ENCODE data around the gene PRDM15. TPM values are rescaled to one million over a fixed set of nuclear protein-coding genes. Genes with fewer than 3 reads are reported as not detected.

The PRDM15 gene
- total RNA-seq, 1 experiment from 2014 or later: 11.2 TPM

GRCh38 chr21:41772351-41773080 lies 106.6 kb downstream of the PRDM15 start:
- no peak for ATAC-seq
- Histone ChIP-seq H3K36me3 (ENCODE audit: control insufficient read depth, insufficient read depth, low read length) (no peaks in the 10 kb centered on the region), H3K27me3 (ENCODE audit: control insufficient read depth, insufficient read depth, low read length) (no peaks in the 10 kb centered on the region), H3K27ac (ENCODE audit: low read length) (peak overlapping the region; percentile 61), H3K9me3 (ENCODE audit: control insufficient read depth, insufficient read depth, low read depth, low read length) (no peaks in the 10 kb centered on the region), H3K4me1 (ENCODE audit: control insufficient read depth, insufficient read depth, low read length) (peaks cover 49% of the 10 kb centered on the region), H3K4me3 (ENCODE audit: low read depth in 2 of 2, low read length in 2 of 2) (no peak overlapping the region)
- POLR2A ChIA-PET: no interaction called here
- CTCF ChIA-PET: interaction anchor here (0.7 to 1.7 kb wide), 2 partner anchors 17 to 160 kb away, joined by 3 to 8 read pairs; no protein-coding TSS in a partner anchor
- intact Hi-C loops (cut with micrococcal nuclease; ENCODE audit: unreplicated experiment) (no loop called here), in situ Hi-C loops (cut with HindIII; ENCODE audit: low pct_unique_long_range_greater_than_20kb, low sequenced_read_pairs) (loop anchor here (25.0 kb wide), 1 partner anchor 160 kb away; no protein-coding TSS in a partner anchor)
- TF ChIP-seq REST (IDR thresholded peaks at IDR 0.05; ENCODE audit: insufficient read depth in 1 of 2, low read depth in 2 of 2, low read length in 1 of 2) (no peak), SIN3A (IDR thresholded peaks at IDR 0.05; ENCODE audit: borderline replicate concordance, insufficient read depth, low read depth, low read length) (no peak), POLR2AphosphoS5 (IDR thresholded peaks at IDR 0.05; ENCODE audit: low read depth, low read length) (no peak), TCF7L2 (IDR thresholded peaks at IDR 0.05; ENCODE audit: low read depth, low read length) (no peak), CTCF (IDR thresholded peaks at IDR 0.05) (no peak)
- BruUV-seq (replicated peaks): no TSS peak
- no peak for DNase-seq (ENCODE audit: low read depth, low spot score)

- peaks cover 42% of the 10 kb centered on the region for H3K4me1 ChIP-seq (ENCODE audit: control insufficient read depth, insufficient read depth, low read length)
- TF ChIP-seq POLR2AphosphoS5 (IDR thresholded peaks at IDR 0.05; ENCODE audit: low read depth, low read length) (no peak), CTCF (IDR thresholded peaks at IDR 0.05) (no peak), TCF7L2 (IDR thresholded peaks at IDR 0.05; ENCODE audit: low read depth, low read length) (no peak), SIN3A (IDR thresholded peaks at IDR 0.05; ENCODE audit: borderline replicate concordance, insufficient read depth, low read depth, low read length) (no peak), REST (IDR thresholded peaks at IDR 0.05; ENCODE audit: insufficient read depth in 1 of 2, low read depth in 2 of 2, low read length in 1 of 2) (no peak)
- DNase-seq (ENCODE audit: low read depth, low spot score): no peak
- no peaks in the 10 kb centered on the region; the same call in 1 of the 2 replicates for H3K36me3 ChIP-seq (ENCODE audit: control insufficient read depth, insufficient read depth, low read length)
- CTCF ChIA-PET: interaction anchor here (1.7 kb wide), 1 partner anchor 159 kb away, joined by 8 read pairs; no protein-coding TSS in a partner anchor
- no peak for ATAC-seq
- no peak overlapping the region for H3K4me3 ChIP-seq (ENCODE audit: low read depth in 2 of 2, low read length in 2 of 2)
- H3K27me3 ChIP-seq (ENCODE audit: control insufficient read depth, insufficient read depth, low read length): no peaks in the 10 kb centered on the region
- POLR2A ChIA-PET: no interaction called here
- BruUV-seq (replicated peaks): no TSS peak
- in situ Hi-C loops (cut with HindIII; ENCODE audit: low pct_unique_long_range_greater_than_20kb, low sequenced_read_pairs): loop anchor here (25.0 kb wide), 1 partner anchor 159 kb away; no protein-coding TSS in a partner anchor
- H3K9me3 ChIP-seq (ENCODE audit: control insufficient read depth, insufficient read depth, low read depth, low read length): no peaks in the 10 kb centered on the region
- peak overlapping the region; percentile 61 for H3K27ac ChIP-seq (ENCODE audit: low read length)
- intact Hi-C loops (cut with micrococcal nuclease; ENCODE audit: unreplicated experiment): no loop called here
Measured at GRCh38 chr21:41771625-41771945, 107.6 kb downstream of the PRDM15 start.
